Activated naive CD8-positive, alpha-beta T cell treated with anti-CD3 and anti-CD28 coated beads, Interleukin-2, amount 50 U/mL, for 16 hours (primary cell): ENCODE data around the gene PCNX1.
"Not testable (repeated sequence)": the region's sequence is repeated elsewhere in the genome, so short reads cannot be mapped to it uniquely, and the experiment has no call there.

Experiments used
- DNase-seq: peaks from one replicate; pipeline ENCODE4 v3.0.0-alpha.2; 2020; ENCODE audit warnings: low read depth, low spot score

Gene PCNX1

DNA sequence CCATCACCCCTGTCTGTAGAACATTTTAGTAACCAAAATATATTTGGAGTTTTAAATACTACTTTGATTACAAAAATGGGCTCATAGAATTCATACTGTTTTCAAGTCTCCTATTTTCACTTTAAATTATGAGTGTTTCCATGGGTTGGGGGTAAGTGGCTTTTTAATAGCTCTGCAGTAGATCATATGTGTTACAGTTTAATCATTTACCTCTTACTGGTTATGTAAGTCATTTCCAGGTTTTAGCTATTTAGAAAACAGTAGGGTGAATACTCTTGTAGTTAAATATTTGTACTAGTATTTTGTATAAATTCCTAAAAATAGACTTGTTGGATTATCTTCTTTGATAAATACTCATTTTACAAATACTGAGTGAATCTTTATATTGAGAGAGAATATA is 8.2 kb downstream of the PCNX1 start:
- no peak for DNase-seq

DNA sequence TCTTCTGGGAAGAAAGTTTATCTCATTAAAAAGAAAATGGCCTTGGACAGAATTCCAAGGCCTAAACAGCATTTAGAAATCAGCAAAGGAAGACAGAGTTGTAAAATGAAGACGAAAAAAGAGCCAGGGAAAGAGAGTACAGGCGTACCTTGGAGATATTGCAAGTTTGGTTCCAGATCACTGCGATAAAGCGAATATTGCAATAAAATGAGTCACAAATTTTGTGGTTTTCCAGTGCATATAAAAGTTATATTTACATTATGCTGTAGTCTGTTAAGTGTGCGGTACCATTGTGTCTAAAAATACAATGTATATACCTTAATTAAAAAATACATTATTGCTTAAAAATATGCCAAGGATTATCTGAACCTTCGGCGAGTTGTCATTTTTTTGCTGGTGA is 9.0 kb downstream of the PCNX1 start:
- DNase-seq = no peak

DNA sequence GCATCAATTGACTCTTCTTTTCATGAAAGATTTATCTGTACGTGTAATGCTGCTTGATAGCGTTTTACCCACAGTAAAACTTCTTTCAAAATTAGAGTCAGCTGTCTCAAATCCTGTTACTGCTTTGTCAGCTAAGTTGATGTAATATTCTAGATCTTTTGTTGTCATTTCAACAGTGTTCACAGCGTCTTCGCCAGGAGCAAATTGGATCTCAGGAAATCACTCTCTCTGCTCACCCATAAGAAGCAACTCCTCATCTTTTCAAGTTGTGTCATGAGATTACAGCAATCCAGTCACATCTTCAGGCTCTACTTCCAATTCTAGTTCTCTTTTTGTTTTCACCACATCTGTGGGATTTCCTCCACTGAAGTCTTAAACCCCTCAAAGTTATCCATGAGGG is 9.5 kb downstream of the PCNX1 start:
- no peak for DNase-seq

DNA sequence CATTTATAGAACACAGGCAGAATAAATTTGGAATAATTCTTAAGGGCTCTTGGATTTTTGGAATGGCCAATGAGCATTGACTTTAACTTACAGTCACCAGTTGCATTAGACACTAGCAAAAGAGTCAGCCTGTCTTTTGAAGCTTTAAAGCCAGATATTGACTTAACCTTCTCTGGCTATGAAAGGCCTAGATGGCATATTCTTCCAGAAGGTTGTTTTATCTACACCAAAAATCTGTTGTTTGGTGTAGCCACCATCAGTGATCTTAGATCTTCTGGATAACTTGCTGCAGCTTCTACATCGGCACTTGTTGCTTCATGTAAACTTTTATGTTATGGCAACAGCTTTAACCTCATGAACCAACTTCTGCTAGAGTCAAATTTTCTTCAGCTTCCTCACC is 10.4 kb downstream of the PCNX1 start:
- DNase-seq = no peak

DNA sequence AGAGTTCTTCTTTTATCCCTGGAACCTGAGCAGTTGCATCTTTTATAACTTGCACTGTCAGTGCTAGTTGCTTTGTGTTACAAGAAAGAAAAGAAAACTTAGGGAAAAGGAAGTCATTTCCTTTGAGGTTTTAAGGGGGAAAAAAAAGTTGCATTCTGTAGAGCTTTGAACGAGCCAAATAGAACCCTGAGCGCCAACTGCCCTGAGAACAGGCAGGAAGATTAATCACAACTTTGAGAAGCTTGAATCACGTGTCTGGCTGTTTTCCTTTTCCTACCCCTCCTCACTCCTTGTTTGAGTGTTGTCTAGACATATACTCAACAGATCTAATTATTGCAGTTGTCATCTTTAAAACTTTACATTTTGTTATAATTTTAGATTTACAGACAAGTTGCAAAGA is 12.5 kb downstream of the PCNX1 start:
- no peak for DNase-seq

DNA sequence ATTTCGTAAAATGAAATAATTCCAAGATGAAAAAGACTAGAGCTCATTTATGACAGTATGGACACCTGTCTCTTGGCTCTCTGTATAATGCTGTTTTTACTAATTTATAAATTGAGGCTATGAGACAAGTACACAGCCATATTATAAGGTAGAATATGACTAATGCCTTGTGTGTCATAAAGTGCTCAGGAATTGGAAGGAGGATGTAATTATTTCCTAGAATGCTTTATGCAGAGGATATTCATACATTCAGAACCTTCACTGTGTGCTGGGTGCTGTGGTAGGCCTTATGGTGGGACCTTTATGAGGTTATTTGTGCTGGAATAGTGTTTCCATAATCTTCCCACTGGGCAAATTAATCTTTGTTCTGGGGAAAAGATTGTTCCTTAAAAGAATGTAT is 13.3 kb downstream of the PCNX1 start:
- DNase-seq = no peak

DNA sequence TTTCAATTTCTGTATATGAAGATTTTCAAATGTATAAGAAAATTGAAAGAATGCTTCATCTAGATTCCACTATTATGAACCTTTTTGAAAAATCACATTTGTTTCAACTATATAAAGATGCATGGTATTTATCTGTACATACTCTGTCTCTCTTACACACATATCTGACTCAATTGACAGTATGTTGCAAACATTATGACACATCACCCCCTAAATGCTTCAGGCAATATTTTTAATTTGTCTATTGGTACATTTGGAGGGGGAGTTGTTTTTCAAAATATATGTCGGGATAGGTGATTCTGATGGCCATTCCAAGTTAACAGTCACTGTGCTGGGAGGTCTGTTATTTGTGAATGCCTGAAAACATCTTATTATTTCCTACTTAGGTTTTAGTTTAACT is 14.4 kb downstream of the PCNX1 start:
- no peak for DNase-seq

DNA sequence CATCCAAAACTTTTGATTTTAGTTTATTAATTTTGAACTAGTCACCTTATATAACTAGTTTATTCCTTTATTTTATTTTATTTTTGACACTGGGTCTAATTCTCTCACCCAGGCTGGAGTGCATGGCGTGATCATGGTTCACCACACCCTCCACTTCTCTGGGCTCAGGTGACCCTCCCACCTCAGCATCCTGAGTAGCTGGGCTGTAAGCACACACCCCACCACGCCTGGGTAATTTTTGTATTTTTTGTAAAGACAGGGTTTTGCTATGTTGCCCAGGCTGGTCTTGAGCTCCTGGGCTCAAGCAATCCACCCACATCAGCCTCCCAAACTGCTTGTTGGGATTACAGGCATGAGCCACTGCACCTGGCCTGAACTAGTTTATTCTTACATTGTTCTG is 17.3 kb downstream of the PCNX1 start:
- no peak for DNase-seq

DNA sequence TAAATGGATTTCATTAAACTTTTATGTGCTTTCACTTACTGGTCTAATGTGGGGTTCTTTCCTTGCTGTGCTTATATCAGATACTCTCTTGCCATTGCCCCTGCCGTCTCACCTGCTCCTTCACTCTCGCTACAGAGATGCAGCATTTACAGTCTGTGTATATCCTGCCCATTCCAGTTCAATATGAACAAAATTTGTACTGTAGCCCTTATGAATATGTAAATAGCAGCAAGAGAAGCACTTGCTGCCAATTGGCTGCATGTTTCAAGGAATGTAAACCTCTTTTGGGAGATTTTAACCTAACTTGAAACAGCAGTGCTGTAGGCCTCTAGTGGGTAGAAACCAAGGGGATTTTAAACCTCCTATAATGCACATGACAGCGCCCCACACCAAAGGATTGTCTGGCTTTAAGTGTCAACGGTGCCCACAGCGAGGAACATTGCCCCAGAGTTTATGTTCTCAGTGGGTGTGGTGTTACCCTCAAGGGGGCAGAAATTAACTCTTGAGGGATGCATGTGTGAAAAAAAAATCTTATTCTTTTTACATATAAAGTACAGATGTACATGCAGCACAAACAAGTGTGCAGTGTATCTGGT is 19.1 kb downstream of the PCNX1 start:
- no peak for DNase-seq

DNA sequence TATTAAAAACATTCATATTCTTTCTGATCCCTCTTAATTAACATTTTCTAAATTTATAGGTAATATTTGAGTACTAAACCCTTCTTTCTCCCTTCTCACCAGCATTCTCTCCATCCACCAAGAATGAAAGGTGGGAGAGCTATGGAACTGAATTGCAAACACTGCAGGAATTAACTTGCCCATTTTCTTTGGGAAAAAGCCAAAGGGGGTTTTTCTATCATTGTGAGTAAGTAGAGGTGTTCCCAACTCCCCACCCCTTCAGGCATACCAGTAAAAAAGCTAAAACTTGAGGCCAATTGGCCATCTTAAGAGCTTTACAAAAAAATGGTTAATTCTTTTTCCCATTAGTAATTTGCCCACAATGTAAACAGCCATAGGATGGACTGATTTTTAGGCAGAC is 23.7 kb downstream of the PCNX1 start:
- no peak for DNase-seq

DNA sequence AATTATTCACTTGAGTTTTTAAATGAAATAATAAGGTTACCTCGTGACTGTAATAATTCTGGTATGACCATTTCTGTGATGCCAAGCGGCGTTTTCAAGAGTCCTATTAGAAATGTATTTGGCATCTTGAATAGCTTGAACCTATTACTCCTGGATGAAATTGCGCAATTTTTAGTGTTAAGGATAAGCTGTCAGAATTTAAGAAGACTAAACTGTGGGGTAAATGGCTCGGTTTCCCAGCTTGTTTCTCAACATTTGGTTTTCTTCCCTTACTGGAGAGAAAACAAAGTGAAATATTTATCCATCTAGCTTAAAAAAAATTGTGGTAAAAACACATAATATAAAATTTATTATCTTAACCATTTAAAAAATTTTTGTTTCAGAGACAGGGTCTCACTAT is 26.8 kb downstream of the PCNX1 start:
- no peak for DNase-seq

DNA sequence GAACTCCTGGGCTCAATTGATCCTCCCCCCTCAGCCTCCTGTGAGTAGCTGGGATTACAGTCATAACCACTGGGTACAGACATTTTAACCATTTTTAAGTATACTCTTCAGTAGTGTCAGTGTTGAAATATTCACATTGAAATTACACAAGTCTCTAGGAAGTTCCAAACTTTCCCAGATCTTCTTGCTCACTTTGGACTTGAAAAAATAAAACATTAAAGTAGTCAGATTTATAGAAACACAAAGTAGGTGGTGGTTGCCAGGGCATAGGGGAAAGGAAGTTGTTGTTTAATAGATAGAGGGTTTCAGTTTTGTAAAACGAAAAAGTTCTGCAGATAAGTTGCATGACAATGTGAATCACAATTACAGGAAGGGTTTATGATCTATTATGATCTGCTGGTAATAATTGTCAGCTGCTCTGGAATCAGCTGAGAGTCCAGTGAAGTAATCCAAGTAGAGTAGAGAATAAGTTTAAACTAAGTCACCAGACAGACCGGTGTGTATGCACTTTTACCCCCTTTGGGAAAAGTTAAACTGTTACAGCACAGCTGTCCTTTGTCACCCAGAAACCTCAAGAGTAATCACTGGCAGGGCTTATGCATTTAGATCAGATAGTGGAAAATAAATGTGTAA is 27.4 kb downstream of the PCNX1 start:
- no peak for DNase-seq

DNA sequence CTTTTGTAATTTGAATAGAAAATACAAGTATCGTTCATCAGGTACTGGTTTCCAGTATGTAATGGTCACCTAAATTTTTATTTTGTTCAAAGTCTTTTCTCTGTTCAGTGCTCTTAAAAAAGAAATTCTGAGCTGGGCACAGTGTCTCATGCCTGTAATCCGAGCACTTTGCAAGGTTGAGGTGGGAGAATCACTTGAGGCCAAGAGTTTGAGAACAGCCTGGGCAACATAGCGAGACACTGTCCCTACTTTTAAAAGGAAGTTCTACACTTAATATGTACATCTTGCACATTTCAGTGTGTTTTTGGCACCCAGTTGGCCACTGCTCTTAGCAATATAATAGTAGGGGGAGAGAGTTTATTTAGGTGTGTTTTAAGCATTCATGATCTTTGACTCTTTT is 27.9 kb downstream of the PCNX1 start:
- DNase-seq = no peak

DNA sequence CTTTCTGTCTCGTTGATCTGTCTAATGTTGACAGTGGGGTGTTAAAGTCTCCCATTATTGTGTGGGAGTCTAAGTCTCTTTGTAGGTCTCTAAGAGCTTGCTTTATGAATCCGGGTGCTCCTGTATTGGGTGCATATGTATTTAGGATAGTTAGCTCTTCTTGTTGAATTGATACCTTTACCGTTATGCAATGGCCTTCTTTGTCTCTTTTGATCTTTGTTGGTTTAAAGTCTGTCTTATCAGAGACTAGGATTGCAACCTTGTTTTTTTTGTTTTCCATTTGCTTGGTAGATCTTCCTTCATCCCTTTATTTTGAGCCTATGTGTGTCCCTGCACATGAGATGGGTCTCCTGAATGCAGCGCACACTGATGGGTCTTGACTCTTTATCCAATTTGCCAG is 32.4 kb downstream of the PCNX1 start:
- DNase-seq = not testable (repeated sequence)

DNA sequence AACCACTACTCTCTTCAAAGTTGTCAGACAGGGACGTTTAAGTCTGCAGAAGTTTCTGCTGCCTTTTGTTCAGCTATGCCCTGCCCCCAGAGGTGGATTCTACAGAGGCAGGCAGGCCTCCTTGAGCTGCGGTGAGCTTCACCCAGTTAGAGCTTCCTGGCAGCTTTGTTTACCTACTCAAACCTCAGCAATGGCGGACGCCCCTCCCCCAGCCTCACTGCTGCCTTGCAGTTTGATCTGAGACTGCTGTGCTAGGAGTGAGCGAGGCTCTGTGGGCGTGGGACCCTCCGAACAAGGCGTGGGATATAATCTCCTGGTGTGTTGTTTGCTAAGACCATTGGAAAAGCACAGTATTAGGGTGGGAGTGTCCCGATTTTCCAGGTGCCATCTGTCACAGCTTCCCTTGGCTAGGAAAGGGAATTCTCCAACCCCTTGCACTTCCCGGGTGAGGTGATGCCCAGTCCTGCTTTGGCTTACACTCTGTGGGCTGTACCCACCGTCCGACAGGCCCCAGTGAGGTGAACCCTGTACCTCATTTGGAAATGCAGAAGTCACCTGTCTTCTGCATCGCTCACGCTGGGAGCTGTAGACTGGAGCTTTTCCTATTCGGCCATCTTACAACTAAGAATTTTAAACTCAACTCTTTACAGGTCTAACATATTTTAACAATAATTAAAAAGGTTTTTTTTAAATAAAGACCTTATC is 34.5 kb downstream of the PCNX1 start:
- not testable (repeated sequence) for DNase-seq

DNA sequence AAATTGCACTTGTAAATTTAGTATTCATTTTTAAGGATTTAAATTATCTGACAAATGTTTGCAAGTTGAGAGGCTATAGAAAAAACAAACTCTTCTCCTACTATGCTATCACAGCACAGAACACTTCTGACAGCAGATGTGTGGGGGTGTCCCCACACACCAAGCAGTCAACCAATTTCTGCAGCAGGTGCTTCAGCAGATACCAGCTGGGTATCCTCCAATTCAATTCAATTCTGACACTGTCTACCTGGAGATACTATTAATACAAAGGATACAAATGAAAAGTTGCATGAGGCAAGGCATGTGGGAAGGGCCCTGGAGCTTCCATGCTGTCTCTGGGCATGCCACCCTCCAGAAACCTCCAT is 35.1 kb downstream of the PCNX1 start:
- no peak for DNase-seq

DNA sequence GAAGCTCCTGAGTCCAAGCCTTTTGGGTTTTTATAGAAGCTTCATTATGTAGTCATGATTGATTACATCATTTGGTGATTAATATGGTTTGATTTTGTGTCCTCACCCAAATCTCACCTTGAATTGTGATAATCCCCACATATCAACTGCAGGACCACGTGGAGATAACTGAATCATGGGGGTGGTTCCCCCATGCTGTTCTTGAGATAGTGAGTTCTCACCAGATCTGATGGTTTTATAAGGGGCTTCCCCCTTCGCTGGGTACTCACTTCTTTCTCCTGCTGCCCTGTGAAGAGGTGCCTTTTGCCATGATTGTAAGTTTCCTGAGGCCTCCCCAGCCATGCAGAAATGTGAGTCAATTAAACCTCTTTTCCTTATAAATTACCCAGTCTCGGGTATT is 35.5 kb downstream of the PCNX1 start:
- not testable (repeated sequence) for DNase-seq

DNA sequence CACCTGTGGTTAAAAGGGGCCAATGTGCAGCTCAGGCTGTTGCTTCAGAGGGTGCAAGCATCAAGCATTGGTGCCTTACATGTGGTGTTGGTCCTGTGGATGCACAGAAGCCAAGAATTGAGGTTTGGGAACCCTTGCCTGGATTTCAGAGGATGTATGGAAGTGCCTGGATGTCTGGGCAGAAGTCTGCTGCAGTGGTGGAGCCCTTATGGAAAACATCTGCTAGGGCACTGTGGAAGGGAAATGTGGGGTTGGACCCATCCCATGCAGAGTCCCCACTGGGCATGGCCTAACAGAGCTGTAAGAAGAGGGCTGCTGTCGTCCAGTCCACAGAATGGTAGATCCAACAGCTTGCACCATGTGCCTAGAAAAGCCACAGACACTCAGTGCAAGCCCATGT is 36.6 kb downstream of the PCNX1 start:
- no peak for DNase-seq

DNA sequence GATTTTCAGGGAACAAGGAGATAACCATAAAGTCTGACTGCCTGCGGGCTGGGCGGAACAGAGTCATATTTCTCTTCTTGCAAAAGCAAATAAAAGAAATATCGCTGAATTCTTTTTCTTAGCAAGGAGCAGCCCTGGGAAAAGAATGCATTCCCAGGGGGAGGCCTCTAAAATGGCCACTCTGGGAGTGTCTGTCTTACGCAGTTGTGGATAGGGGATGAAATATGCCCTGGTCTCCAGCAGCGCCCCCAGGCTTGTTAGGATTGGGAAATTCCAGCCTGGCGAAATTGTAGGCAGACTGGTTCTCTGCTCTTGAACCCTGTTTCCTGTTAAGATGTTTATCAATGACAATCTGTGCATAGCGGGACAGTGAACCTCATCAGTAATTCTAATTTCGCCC is 40.5 kb downstream of the PCNX1 start:
- no peak for DNase-seq

DNA sequence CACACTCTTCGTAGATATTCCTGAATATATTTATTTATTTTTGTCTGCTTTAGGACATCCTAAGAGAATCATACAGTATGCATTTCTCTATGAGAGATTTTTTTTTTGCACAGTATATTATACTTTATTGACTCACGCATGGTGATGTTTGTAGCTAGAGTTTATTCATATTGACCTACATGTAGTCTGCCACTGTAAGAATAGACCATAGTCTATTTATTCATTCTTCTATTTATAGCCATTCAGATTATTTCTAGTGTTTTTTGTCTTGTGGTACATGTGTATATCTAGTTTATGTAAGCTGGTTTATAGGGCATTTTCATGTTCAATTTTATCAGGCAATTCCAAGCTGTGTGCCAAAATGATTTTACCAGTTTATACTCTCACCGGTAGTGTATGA is 45.2 kb downstream of the PCNX1 start:
- no peak for DNase-seq

DNA sequence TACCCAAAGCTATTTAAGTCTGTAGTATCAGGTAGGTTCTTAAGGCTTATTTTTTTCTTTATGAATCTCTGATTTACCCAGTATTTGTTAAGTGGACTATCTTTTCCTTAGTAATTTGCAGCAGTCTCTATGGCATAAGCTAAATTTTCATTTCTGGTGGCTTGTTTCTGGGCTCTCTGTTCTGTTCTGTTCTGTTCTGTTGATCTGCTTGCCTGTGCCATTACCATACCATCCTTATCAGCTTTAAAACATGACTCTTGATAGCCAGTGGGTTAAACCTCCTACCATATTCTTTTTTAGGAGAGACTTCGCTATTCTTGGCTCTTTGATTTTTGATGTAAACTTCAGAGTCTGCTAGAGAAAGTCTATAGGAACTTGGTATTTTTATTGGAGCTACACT is 46.8 kb downstream of the PCNX1 start:
- no peak for DNase-seq

DNA sequence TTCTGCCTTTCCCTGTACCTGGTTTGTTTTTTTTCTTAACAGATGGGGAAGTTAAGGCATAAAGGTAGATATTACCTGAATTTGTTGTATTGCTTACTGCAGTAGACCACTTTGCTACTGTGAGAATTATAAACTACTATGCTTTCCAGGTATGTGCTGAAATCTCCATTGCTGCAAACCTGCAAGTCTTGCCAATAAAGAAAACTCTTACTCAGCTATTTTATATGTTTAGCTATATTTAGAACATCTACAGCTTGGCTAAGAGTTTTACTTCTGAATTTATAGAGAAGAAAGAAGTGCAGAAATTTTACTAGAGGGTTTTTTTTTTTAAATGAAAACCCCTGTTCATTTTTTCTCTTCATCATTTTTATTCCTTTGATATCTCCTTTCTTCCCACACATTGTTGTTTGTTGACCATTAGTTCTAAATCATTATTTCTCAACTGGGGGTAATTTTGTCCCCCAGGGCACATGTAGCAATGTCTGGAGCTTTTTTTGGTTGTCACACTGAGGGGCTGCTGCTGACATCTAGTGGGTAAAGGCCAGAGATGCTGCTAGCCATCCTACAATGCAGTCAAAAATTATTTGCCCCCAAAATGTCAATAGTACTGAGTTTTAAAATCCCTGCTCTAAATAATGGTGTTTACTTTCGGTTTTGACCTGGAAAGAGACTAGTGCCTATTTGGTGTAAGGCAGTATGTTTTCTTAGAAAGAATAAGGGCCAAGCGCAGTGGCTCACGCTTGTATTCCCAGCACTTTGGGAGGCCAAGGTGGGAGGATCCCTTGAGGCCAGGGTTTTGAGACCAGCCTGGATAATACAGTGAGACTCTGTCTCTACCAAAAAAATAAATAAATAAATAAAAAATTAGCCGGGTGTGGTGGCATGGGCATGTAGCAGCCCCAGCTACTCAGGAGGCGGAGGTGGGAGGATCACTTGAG is 48.6 kb downstream of the PCNX1 start:
- DNase-seq = no peak
